ENCODE measurements around the gene MTA3. TPM values are rescaled to one million over a fixed set of nuclear protein-coding genes. Genes with fewer than 3 reads are reported as not detected.
"Not testable (repeated sequence)": the region's sequence is repeated elsewhere in the genome, so short reads cannot be mapped to it uniquely, and the experiment has no call there.

MTA3 gene
- total RNA-seq, 2 experiments from 2014 or later, result 27.0 to 30.9 TPM

- peak in 3 of 14 experiments; percentile 2 to 24 (median 17) for DNase-seq
- no peak overlapping the region for H3K4me3 ChIP-seq (ENCODE audit: low read length)
- TF ChIP-seq, protein P1, sequence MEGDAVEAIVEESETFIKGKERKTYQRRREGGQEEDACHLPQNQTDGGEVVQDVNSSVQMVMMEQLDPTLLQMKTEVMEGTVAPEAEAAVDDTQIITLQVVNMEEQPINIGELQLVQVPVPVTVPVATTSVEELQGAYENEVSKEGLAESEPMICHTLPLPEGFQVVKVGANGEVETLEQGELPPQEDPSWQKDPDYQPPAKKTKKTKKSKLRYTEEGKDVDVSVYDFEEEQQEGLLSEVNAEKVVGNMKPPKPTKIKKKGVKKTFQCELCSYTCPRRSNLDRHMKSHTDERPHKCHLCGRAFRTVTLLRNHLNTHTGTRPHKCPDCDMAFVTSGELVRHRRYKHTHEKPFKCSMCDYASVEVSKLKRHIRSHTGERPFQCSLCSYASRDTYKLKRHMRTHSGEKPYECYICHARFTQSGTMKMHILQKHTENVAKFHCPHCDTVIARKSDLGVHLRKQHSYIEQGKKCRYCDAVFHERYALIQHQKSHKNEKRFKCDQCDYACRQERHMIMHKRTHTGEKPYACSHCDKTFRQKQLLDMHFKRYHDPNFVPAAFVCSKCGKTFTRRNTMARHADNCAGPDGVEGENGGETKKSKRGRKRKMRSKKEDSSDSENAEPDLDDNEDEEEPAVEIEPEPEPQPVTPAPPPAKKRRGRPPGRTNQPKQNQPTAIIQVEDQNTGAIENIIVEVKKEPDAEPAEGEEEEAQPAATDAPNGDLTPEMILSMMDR (IDR thresholded peaks at IDR 0.05), result no peak
- H3K27ac Mint-ChIP-seq, result no peak overlapping the region
- H3K9me3 ChIP-seq (ENCODE audit: control insufficient read depth in 1 of 2, insufficient read depth in 1 of 2, low read length in 2 of 2), result no peaks in the 10 kb centered on the region
- H3K27me3 Mint-ChIP-seq, result no peaks in the 10 kb centered on the region
- H3K36me3 ChIP-seq (ENCODE audit: insufficient read depth, low read length), result peaks cover 9% of the 10 kb centered on the region
- ChIA-PET POLR2A (interaction anchor here (0.5 kb wide), 1 partner anchor 84 kb away, joined by 3 read pairs; no protein-coding TSS in a partner anchor), CTCF (interaction anchor here (1.4 kb wide), 1 partner anchor 22 kb away, joined by 3 read pairs; no protein-coding TSS in a partner anchor)
- peaks cover 5% of the 10 kb centered on the region for H3K9me3 Mint-ChIP-seq
- no peaks in the 10 kb centered on the region for H3K27me3 ChIP-seq (ENCODE audit: control insufficient read depth in 1 of 2, insufficient read depth in 2 of 2, low read length in 2 of 2)
- no peaks in the 10 kb centered on the region for H3K4me1 Mint-ChIP-seq (ENCODE audit: low read depth)
- no peak overlapping the region for H3K27ac ChIP-seq (ENCODE audit: low read depth in 1 of 2, low read length in 2 of 2)
- H3K4me1 ChIP-seq (ENCODE audit: insufficient read depth, low read length), result no peaks in the 10 kb centered on the region
- ATAC-seq (ENCODE audit: poor library complexity), result no peak
- no peak overlapping the region for H3K4me3 Mint-ChIP-seq
- intact Hi-C loops (cut with DNase I, micrococcal nuclease), result no loop called here
- H3K36me3 Mint-ChIP-seq (ENCODE audit: low read depth), result peaks cover 77% of the 10 kb centered on the region
These were observed 157.2 kb downstream of the MTA3 start for GRCh38 chr2:42725657-42726056.

GRCh38 chr2:42726680-42727079, 158.2 kb downstream of the MTA3 start:
- peaks cover 5% of the 10 kb centered on the region for H3K9me3 Mint-ChIP-seq
- no peak overlapping the region for H3K27ac Mint-ChIP-seq
- H3K4me1 ChIP-seq (ENCODE audit: insufficient read depth, low read length), result no peaks in the 10 kb centered on the region
- ATAC-seq (ENCODE audit: poor library complexity) (no peak), DNase-seq (no peak)
- ChIA-PET CTCF (no interaction called here), POLR2A (no interaction called here)
- TF ChIP-seq, protein P1 (IDR thresholded peaks at IDR 0.05), result no peak
- no peak overlapping the region for H3K4me3 Mint-ChIP-seq
- peaks cover 87% of the 10 kb centered on the region for H3K36me3 Mint-ChIP-seq (ENCODE audit: low read depth)
- H3K27ac ChIP-seq (ENCODE audit: low read depth in 1 of 2, low read length in 2 of 2), result no peak overlapping the region
- no peaks in the 10 kb centered on the region for H3K27me3 ChIP-seq (ENCODE audit: control insufficient read depth in 1 of 2, insufficient read depth in 2 of 2, low read length in 2 of 2)
- intact Hi-C loops (cut with DNase I, micrococcal nuclease), result no loop called here
- H3K36me3 ChIP-seq (ENCODE audit: insufficient read depth, low read length), result peaks cover 9% of the 10 kb centered on the region
- H3K27me3 Mint-ChIP-seq, result no peaks in the 10 kb centered on the region
- no peaks in the 10 kb centered on the region for H3K4me1 Mint-ChIP-seq (ENCODE audit: low read depth)
- no peak overlapping the region for H3K4me3 ChIP-seq (ENCODE audit: low read length)
- no peaks in the 10 kb centered on the region for H3K9me3 ChIP-seq (ENCODE audit: control insufficient read depth in 1 of 2, insufficient read depth in 1 of 2, low read length in 2 of 2)

DNA sequence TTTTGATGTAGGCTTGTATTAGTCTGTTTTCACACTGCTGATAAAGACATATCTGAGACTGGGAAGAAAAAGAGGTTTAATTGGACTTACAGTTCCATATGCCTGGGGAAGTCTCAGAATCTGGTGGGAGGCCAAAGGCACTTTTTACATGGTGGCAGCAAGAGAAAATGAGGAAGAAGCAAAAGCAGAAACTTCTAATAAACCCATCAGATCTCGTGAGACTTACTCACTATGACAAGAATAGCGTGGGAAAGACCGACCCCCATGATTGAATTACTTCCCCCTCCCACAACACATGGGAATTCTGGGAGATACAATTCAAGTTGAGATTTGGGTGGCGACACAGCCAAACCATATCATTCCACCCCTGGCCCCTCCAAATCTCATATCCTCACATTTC, 162.9 kb downstream of the MTA3 start:
- H3K4me1 ChIP-seq (ENCODE audit: insufficient read depth, low read length); DNase-seq; H3K27me3 Mint-ChIP-seq; H3K4me1 Mint-ChIP-seq (ENCODE audit: low read depth); H3K4me3 Mint-ChIP-seq; POLR2A ChIA-PET; ATAC-seq (ENCODE audit: poor library complexity); intact Hi-C loops (cut with DNase I, micrococcal nuclease); H3K4me3 ChIP-seq (ENCODE audit: low read length); H3K36me3 ChIP-seq (ENCODE audit: insufficient read depth, low read length); H3K27ac ChIP-seq (ENCODE audit: low read depth in 1 of 2, low read length in 2 of 2); H3K27me3 ChIP-seq (ENCODE audit: control insufficient read depth in 1 of 2, insufficient read depth in 2 of 2, low read length in 2 of 2); H3K27ac Mint-ChIP-seq; CTCF ChIA-PET: not testable (repeated sequence)
- peaks cover 3 to 14% of the 10 kb centered on the region in 2 experiments for H3K9me3 ChIP-seq (ENCODE audit: control insufficient read depth in 1 of 2, insufficient read depth in 1 of 2, low read length in 2 of 2)
- peaks cover 18% of the 10 kb centered on the region for H3K9me3 Mint-ChIP-seq
- peaks cover 100% of the 10 kb centered on the region for H3K36me3 Mint-ChIP-seq (ENCODE audit: low read depth)

- Histone ChIP-seq H3K36me3 (ENCODE audit: insufficient read depth, low read length) (peaks cover 17% of the 10 kb centered on the region), H3K27ac (ENCODE audit: low read depth in 1 of 2, low read length in 2 of 2) (no peak overlapping the region), H3K4me3 (ENCODE audit: low read length) (no peak overlapping the region), H3K27me3 (ENCODE audit: control insufficient read depth in 1 of 2, insufficient read depth in 2 of 2, low read length in 2 of 2) (no peaks in the 10 kb centered on the region), H3K9me3 (ENCODE audit: control insufficient read depth in 1 of 2, insufficient read depth in 1 of 2, low read length in 2 of 2) (peaks cover 3 to 14% of the 10 kb centered on the region in 2 experiments), H3K4me1 (ENCODE audit: insufficient read depth, low read length) (no peaks in the 10 kb centered on the region)
- CTCF ChIA-PET, result no interaction called here
- Mint-ChIP-seq H3K9me3 (peaks cover 22% of the 10 kb centered on the region), H3K27me3 (no peaks in the 10 kb centered on the region), H3K36me3 (ENCODE audit: low read depth) (peaks cover 97% of the 10 kb centered on the region), H3K4me3 (no peak overlapping the region), H3K4me1 (ENCODE audit: low read depth) (no peaks in the 10 kb centered on the region), H3K27ac (no peak overlapping the region)
- intact Hi-C loops (cut with DNase I, micrococcal nuclease), result no loop called here
- POLR2A ChIA-PET, result no interaction called here
- no peak for ATAC-seq (ENCODE audit: poor library complexity)
- TF ChIP-seq, protein P1 (IDR thresholded peaks at IDR 0.05), result no peak
- no peak for DNase-seq
These were observed 165.4 kb downstream of the MTA3 start for GRCh38 chr2:42733852-42734251.
